Measurements from ENCODE around the gene SH3GL1. TPM values are rescaled to one million over a fixed set of nuclear protein-coding genes. Genes with fewer than 3 reads are reported as not detected.

The SH3GL1 gene
- total RNA-seq, 1 donor from 2014 or later = 101 TPM

GRCh38 chr19:4328243-4328990 lies 71.9 kb downstream of the SH3GL1 start:
- Histone ChIP-seq H3K27me3 (ENCODE audit: insufficient read depth, low read length) (no peaks in the 10 kb centered on the region), H3K4me2 (ENCODE audit: low read length) (peak overlapping the region; percentile 84), H3K9ac (ENCODE audit: low read length) (peak overlapping the region; percentile 57), H2AFZ (ENCODE audit: low read depth, low read length) (peak overlapping the region; percentile 85), H3K27ac (ENCODE audit: low read depth, low read length) (no peak overlapping the region), H3K9me3 (ENCODE audit: insufficient read depth, low read depth, low read length) (no peaks in the 10 kb centered on the region), H3K4me1 (ENCODE audit: insufficient read depth, low read length) (peaks cover 3% of the 10 kb centered on the region), H4K20me1 (ENCODE audit: insufficient read depth, low read length) (no peaks in the 10 kb centered on the region), H3K4me3 (ENCODE audit: insufficient read depth, low read depth, low read length) (peak overlapping the region; percentile 49), H3K79me2 (ENCODE audit: insufficient read depth, low read length) (no peaks in the 10 kb centered on the region), H3K36me3 (ENCODE audit: insufficient read depth, low read length) (no peaks in the 10 kb centered on the region)
- Mint-ChIP-seq H3K27ac (ENCODE audit: unreplicated experiment) (no peak overlapping the region), H3K4me3 (ENCODE audit: unreplicated experiment) (peak overlapping the region; percentile 82), H3K9me3 (ENCODE audit: unreplicated experiment) (no peaks in the 10 kb centered on the region), H3K27me3 (ENCODE audit: low read depth, unreplicated experiment) (no peaks in the 10 kb centered on the region), H3K4me1 (ENCODE audit: low read depth, unreplicated experiment) (peaks cover 2% of the 10 kb centered on the region), H3K36me3 (ENCODE audit: low read depth, unreplicated experiment) (peaks cover 3% of the 10 kb centered on the region)
- no peak for FAIRE-seq
- DNase-seq (ENCODE audit: low read depth) = peak; percentile 51
- TF ChIP-seq CTCF (IDR thresholded peaks at IDR 0.05; ENCODE audit: insufficient read depth, low read depth, low read length) (no peak), EZH2 (IDR thresholded peaks at IDR 0.05; ENCODE audit: insufficient read depth, low read length) (no peak)

GRCh38 chr19:4327877-4328242 lies 72.5 kb downstream of the SH3GL1 start:
- H3K27ac Mint-ChIP-seq (ENCODE audit: unreplicated experiment) = peak overlapping the region; percentile 24

More at GRCh38 chr19:4327877-4328242, 72.5 kb downstream of the SH3GL1 start:
- Histone ChIP-seq H3K9me3 (ENCODE audit: insufficient read depth, low read depth, low read length) (no peaks in the 10 kb centered on the region), H3K27me3 (ENCODE audit: insufficient read depth, low read length) (no peaks in the 10 kb centered on the region), H3K4me3 (ENCODE audit: insufficient read depth, low read depth, low read length) (peak overlapping the region; percentile 7), H3K36me3 (ENCODE audit: insufficient read depth, low read length) (no peaks in the 10 kb centered on the region), H3K79me2 (ENCODE audit: insufficient read depth, low read length) (no peaks in the 10 kb centered on the region), H2AFZ (ENCODE audit: low read depth, low read length) (no peak overlapping the region), H3K27ac (ENCODE audit: low read depth, low read length) (no peak overlapping the region), H4K20me1 (ENCODE audit: insufficient read depth, low read length) (no peaks in the 10 kb centered on the region), H3K9ac (ENCODE audit: low read length) (no peak overlapping the region), H3K4me2 (ENCODE audit: low read length) (peak overlapping the region; percentile 29), H3K4me1 (ENCODE audit: insufficient read depth, low read length) (peaks cover 3% of the 10 kb centered on the region)
- TF ChIP-seq CTCF (IDR thresholded peaks at IDR 0.05; ENCODE audit: insufficient read depth, low read depth, low read length) (no peak), EZH2 (IDR thresholded peaks at IDR 0.05; ENCODE audit: insufficient read depth, low read length) (no peak)
- Mint-ChIP-seq H3K27me3 (ENCODE audit: low read depth, unreplicated experiment) (no peaks in the 10 kb centered on the region), H3K9me3 (ENCODE audit: unreplicated experiment) (no peaks in the 10 kb centered on the region), H3K4me3 (ENCODE audit: unreplicated experiment) (peak overlapping the region; percentile 71), H3K36me3 (ENCODE audit: low read depth, unreplicated experiment) (peaks cover 3% of the 10 kb centered on the region), H3K4me1 (ENCODE audit: low read depth, unreplicated experiment) (peaks cover 2% of the 10 kb centered on the region)
- FAIRE-seq (no peak), DNase-seq (ENCODE audit: low read depth) (no peak)
